K562 (cell line): ENCODE data around the gene RAI2. TPM values are rescaled to one million over a fixed set of nuclear protein-coding genes. Genes with fewer than 3 reads are reported as not detected.

Experiments used
- ATAC-seq: fragments of 200-7000 bp; cut with Tn5 transposase; 3 replicates; pipeline ENCODE4 v1.9.1; 2020; ENCODE audit warnings: moderate library complexity
- BruUV-seq: library from RNA; stranded (reverse); fragments of 400-500 nt; replicated peaks from 2 replicates; lab custom pipeline; 2021; lab: Mats Ljungman, UMichigan
- CTCF ChIA-PET: fragments of 300-600 bp; formaldehyde crosslinking; extraction: SDS; loops from one replicate; lab custom pipeline; 2021; ENCODE audit warnings: low intra/inter-chr PET ratio; lab: Yijun Ruan, JAX
- POLR2A ChIA-PET: fragments of 300-600, 350-650 bp; sonication (Branson Sonifier 250); formaldehyde crosslinking; extraction: SDS; loops from one replicate; lab custom pipeline; 2021; ENCODE audit warnings: antibody characterized with exemption, inconsistent platforms; lab: Yijun Ruan, JAX
- DNase-seq, 4 experiments: peaks; one replicate each; pipeline versions ENCODE4 v3.0.0 to v3.0.0-alpha.2; 2011 to 2018; ENCODE audit warnings: low spot score in 3 of 4, mixed read lengths in 3 of 4; ENCODE audit errors: extremely low read depth in 1 of 4
- FAIRE-seq: peaks from 2 replicates; lab custom pipeline; 2011; peaks lifted over from hg19 to GRCh38; lab: Jason Lieb, UNC
- H2AFZ ChIP-seq: 2 replicates; pipeline ENCODE4 v1.6.0; 2011; ENCODE audit warnings: low read depth, low read length, control low read depth, inconsistent platforms
- H3K27ac ChIP-seq: fragments of 200-600 bp; 3 replicates; pipeline ENCODE4 v1.8.0; 2011; ENCODE audit warnings: low read depth, mild to moderate bottlenecking, control low read depth, inconsistent platforms, low read length, moderate library complexity, mixed read lengths; ENCODE audit errors: extremely low read depth
- H3K27me3 ChIP-seq, 2 experiments: fragments of 300-600 bp in 1 of 2; 2 replicates in 1 of 2; 3 replicates in 1 of 2; pipeline versions ENCODE4 v1.6.0 to v1.8.0; 2011; ENCODE audit warnings: inconsistent platforms in 2 of 2, low read length in 2 of 2, mild to moderate bottlenecking in 1 of 2, mixed read lengths in 1 of 2, moderate library complexity in 1 of 2; ENCODE audit not compliant: control insufficient read depth in 2 of 2, insufficient read depth in 2 of 2
- H3K36me3 ChIP-seq: fragments of 300-600 bp; 3 replicates; pipeline ENCODE4 v1.8.0; 2011; ENCODE audit warnings: mild to moderate bottlenecking, low read length, inconsistent platforms; ENCODE audit not compliant: control insufficient read depth, insufficient read depth
- H3K4me1 ChIP-seq, 2 experiments: fragments of 200-600 bp in 1 of 2; replicated peaks in 1 of 2; 2 replicates in 1 of 2; 3 replicates in 1 of 2; pipeline versions ENCODE4 v1.5.1 to v1.8.0; 2011; ENCODE audit warnings: inconsistent platforms in 2 of 2, low read length in 2 of 2, mild to moderate bottlenecking in 1 of 2, mixed read lengths in 1 of 2, moderate library complexity in 1 of 2; ENCODE audit not compliant: control insufficient read depth in 2 of 2, insufficient read depth in 2 of 2
- H3K4me2 ChIP-seq: 2 replicates; pipeline ENCODE4 v1.6.1; 2011; ENCODE audit warnings: low read length, control low read depth, inconsistent platforms, mixed read lengths; ENCODE audit not compliant: insufficient read depth
- H3K4me3 ChIP-seq: fragments of 200-600 bp; sonication (generic), shearing (Covaris generic); 2 replicates; pipeline ENCODE4 v1.5.1; 2016; ENCODE audit warnings: control low read depth, inconsistent platforms
- H3K79me2 ChIP-seq: fragments of 200-600 bp; 3 replicates; pipeline ENCODE4 v1.8.0; 2011; ENCODE audit warnings: low read length, inconsistent platforms; ENCODE audit not compliant: control insufficient read depth, insufficient read depth
- H3K9ac ChIP-seq, 2 experiments: 2 replicates each; pipeline versions ENCODE4 v1.6.0 to v1.6.1; 2011; ENCODE audit warnings: low read depth in 2 of 2, low read length in 2 of 2, control low read depth in 1 of 2, inconsistent platforms in 1 of 2, mild to moderate bottlenecking in 1 of 2, mixed read lengths in 1 of 2; ENCODE audit not compliant: insufficient read depth in 1 of 2
- H3K9me1 ChIP-seq: one replicate; pipeline ENCODE4 v1.6.0; 2011; ENCODE audit warnings: inconsistent platforms, mild to moderate bottlenecking, low read length, moderate library complexity; ENCODE audit not compliant: control insufficient read depth, insufficient read depth
- H3K9me3 ChIP-seq: replicated peaks from 2 replicates; pipeline ENCODE4 v1.5.1; 2011; ENCODE audit warnings: low read depth, low read length, inconsistent platforms; ENCODE audit not compliant: control insufficient read depth, insufficient read depth
- H4K20me1 ChIP-seq: replicated peaks from 2 replicates; pipeline ENCODE4 v1.6.1; 2011; ENCODE audit warnings: low read length, inconsistent platforms, mixed read lengths; ENCODE audit not compliant: control insufficient read depth, insufficient read depth
- CAMTA2 ChIP-seq: fragments of 250-450 bp; sonication (Bioruptor Pico); conservative IDR thresholded peaks from 2 replicates; pipeline ENCODE4 v1.5.1; 2022
- ELF4 ChIP-seq: fragments of 450-650 bp; formaldehyde crosslinking; IDR thresholded peaks from 2 replicates; pipeline ENCODE4 v1.4.0; 2022; ENCODE audit warnings: missing genetic modification characterization
- ERF ChIP-seq: fragments of 450-650 bp; formaldehyde crosslinking; IDR thresholded peaks from 2 replicates; pipeline ENCODE4 v1.4.0; 2020; ENCODE audit warnings: mild to moderate bottlenecking, mixed read lengths
- HDAC6 ChIP-seq: IDR thresholded peaks from 2 replicates; pipeline ENCODE4 v1.6.1; 2012; ENCODE audit warnings: low read depth, mild to moderate bottlenecking, control low read depth, inconsistent platforms, low read length, moderate library complexity
- ILK ChIP-seq: fragments of 450-650 bp; IDR thresholded peaks from 2 replicates; pipeline ENCODE4 v1.6.1; 2016; ENCODE audit warnings: missing genetic modification characterization, low read depth, mild to moderate bottlenecking, missing compliant biosample characterization, moderate library complexity, borderline replicate concordance
- MEF2D ChIP-seq: conservative IDR thresholded peaks from 2 replicates; pipeline ENCODE4 v1.6.1; 2016; ENCODE audit warnings: low read depth, missing genetic modification characterization, missing compliant biosample characterization
- POU5F1 ChIP-seq: fragments of 150-350 bp; IDR thresholded peaks from 2 replicates; pipeline ENCODE4 v1.6.1; 2014; ENCODE audit warnings: borderline replicate concordance, low read length, low read depth, mild to moderate bottlenecking; ENCODE audit not compliant: partially characterized antibody
- SMAD1 ChIP-seq: fragments of 150-350 bp; IDR thresholded peaks from 2 replicates; pipeline ENCODE4 v1.6.1; 2014; ENCODE audit warnings: low read length, low read depth; ENCODE audit not compliant: partially characterized antibody
- STAT5B ChIP-seq: fragments of 250-450 bp; sonication (Bioruptor Pico); IDR thresholded peaks from 2 replicates; pipeline ENCODE4 v1.8.0; 2021; ENCODE audit warnings: mild to moderate bottlenecking, inconsistent platforms
- TAF15 ChIP-seq: fragments of 200-400 bp; formaldehyde crosslinking; IDR thresholded peaks from 2 replicates; pipeline ENCODE4 v1.6.1; 2017; ENCODE audit warnings: mild to moderate bottlenecking, low read depth, low read length, moderate library complexity
- TCF7 ChIP-seq: sonication (generic); IDR thresholded peaks from 2 replicates; pipeline ENCODE4 v1.6.1; 2016; ENCODE audit warnings: antibody characterized with exemption, borderline replicate concordance
- TEAD4 ChIP-seq, 2 experiments: sonication (generic) in 1 of 2; formaldehyde crosslinking in 1 of 2; IDR thresholded peaks; 2 replicates each; pipeline versions ENCODE4 v1.6.1 to v1.8.0; 2012 to 2022; ENCODE audit warnings: borderline replicate concordance in 1 of 2, inconsistent platforms in 1 of 2, low read length in 1 of 2, mild to moderate bottlenecking in 1 of 2, missing genetic modification reagents in 1 of 2
- USF2 ChIP-seq: sonication (generic); formaldehyde crosslinking; IDR thresholded peaks from 2 replicates; pipeline ENCODE4 v1.5.0; 2020; ENCODE audit warnings: missing genetic modification reagents
- ZKSCAN1 ChIP-seq: fragments of 150-350 bp; IDR thresholded peaks from 2 replicates; pipeline ENCODE4 v1.6.1; 2016; ENCODE audit warnings: low read depth, low read length
- ZKSCAN3 ChIP-seq: fragments of 250-450 bp; sonication (Bioruptor Pico); IDR thresholded peaks from 2 replicates; pipeline ENCODE4 v1.4.0; 2020
- ZNF282 ChIP-seq: sonication (generic); formaldehyde crosslinking; IDR thresholded peaks from 2 replicates; pipeline ENCODE4 v1.8.1; 2023; ENCODE audit warnings: missing genetic modification reagents
- ZNF79 ChIP-seq: fragments of 250-450 bp; sonication (Bioruptor Pico); IDR thresholded peaks from 2 replicates; pipeline ENCODE4 v1.4.0; 2020; ENCODE audit warnings: low read depth, mild to moderate bottlenecking, moderate library complexity
- WGBS: fragments of 100-300 bp; shearing (Covaris generic); methylation state at CpG from one replicate; pipeline ENCODE4 v1.1.6; 2016; ENCODE audit warnings: low coverage, mixed read lengths; ENCODE audit not compliant: insufficient coverage; ENCODE audit errors: missing lambda C conversion rate; 5-methylcytosine and 5-hydroxymethylcytosine counted together
- in situ Hi-C: fragments of 300-500 bp; cut with MboI; formaldehyde crosslinking; loops from 4 replicates; pipeline ENCODE4 v1.15.0; 2018; ENCODE audit warnings: inconsistent platforms, mixed read lengths
- intact Hi-C: fragments of 100-400 bp; cut with micrococcal nuclease; formaldehyde crosslinking; loops from 2 replicates; pipeline ENCODE4 v1.14.2; 2022
- polyA plus RNA-seq, 8 experiments: library from polyadenylated mRNA; depleted of rRNA in 4 of 8; stranded (reverse) in 5 of 8; unstranded in 3 of 8; fragments of >200 nt; fragmentation: Nextera tagmentation in 2 of 8; fragmentation: Illumina TruSeq in 1 of 8; extraction: Ambion mirVana in 2 of 8; extraction: Trizol in 1 of 8; gene quantifications; 2 replicates each; pipeline versions ENCODE4 v1.2.1 to v1.2.3, GENCODE V29; 2011 to 2014; ENCODE audit warnings: inconsistent platforms in 1 of 8, missing spikeins in 1 of 8
- total RNA-seq, 7 experiments: library from RNA; depleted of rRNA in 6 of 7; stranded (reverse); fragments of >200 nt in 6 of 7; fragmentation: Illumina TruSeq in 2 of 7; extraction: Trizol in 2 of 7; gene quantifications; 2 replicates each; pipeline versions ENCODE4 v1.2.1 to v1.2.3, GENCODE V29; 2011 to 2021; ENCODE audit warnings: low replicate concordance in 1 of 7
- TF ChIP-seq, protein P1 (sequence below): sonication (generic); formaldehyde crosslinking; IDR thresholded peaks from 2 replicates; pipeline ENCODE4 v1.8.0; 2022; ENCODE audit warnings: mild to moderate bottlenecking, missing genetic modification reagents
- TF ChIP-seq, protein P2 (sequence below): fragments of 450-650 bp; formaldehyde crosslinking; IDR thresholded peaks from 2 replicates; pipeline ENCODE4 v1.4.0; 2022; ENCODE audit warnings: missing genetic modification characterization
- TF ChIP-seq, protein P3 (sequence below): fragments of 200-800 bp; sonication (Bioruptor generic); IDR thresholded peaks from 2 replicates; pipeline ENCODE4 v1.6.1; 2017; ENCODE audit warnings: missing genetic modification characterization, missing compliant biosample characterization

RAI2 gene
- total and polyA plus RNA-seq, 9 of the 15 experiments (the other 6 are each of a cell fraction or from before 2014, with no cell fraction given): not detected

GRCh38 chrX:17768997-17769396, 92.1 kb downstream of the RAI2 start:
- H3K79me2 ChIP-seq: no peaks in the 10 kb centered on the region
- no peak overlapping the region for H3K4me3 ChIP-seq
- H3K36me3 ChIP-seq: no peaks in the 10 kb centered on the region
- H3K9me3 ChIP-seq: no peaks in the 10 kb centered on the region
- H3K4me2 ChIP-seq: no peak overlapping the region
- DNase-seq: no peak
- no peaks in the 10 kb centered on the region; the same call in 1 of the 2 replicates for H4K20me1 ChIP-seq
- intact Hi-C loops: no loop called here
- TF ChIP-seq ZNF282 (CRISPR knock-in tag) (no peak), ERF (CRISPR knock-in tag) (no peak), ZNF79 (no peak), STAT5B (no peak), HDAC6 (no peak), POU5F1 (no peak), CAMTA2 (CRISPR knock-in tag) (no peak), TEAD4 (IDR thresholded peaks at IDR 0.05; ENCODE audit: low read length) (no peak), TEAD4 (CRISPR knock-in tag; IDR thresholded peaks at IDR 0.05; ENCODE audit: borderline replicate concordance) (no peak), ZKSCAN1 (no peak), ZKSCAN3 (no peak), MEF2D (tag) (no peak), SMAD1 (no peak), ELF4 (CRISPR knock-in tag) (no peak), TAF15 (no peak), ILK (tag) (no peak), TCF7 (no peak), USF2 (CRISPR knock-in tag) (no peak)
- TF ChIP-seq, protein P1, sequence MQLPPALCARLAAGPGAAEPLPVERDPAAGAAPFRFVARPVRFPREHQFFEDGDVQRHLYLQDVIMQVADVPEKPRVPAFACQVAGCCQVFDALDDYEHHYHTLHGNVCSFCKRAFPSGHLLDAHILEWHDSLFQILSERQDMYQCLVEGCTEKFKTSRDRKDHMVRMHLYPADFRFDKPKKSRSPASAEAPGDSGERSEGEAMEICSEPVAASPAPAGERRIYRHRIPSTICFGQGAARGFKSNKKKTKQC (CRISPR knock-in tag): no peak
- TF ChIP-seq, protein P2, sequence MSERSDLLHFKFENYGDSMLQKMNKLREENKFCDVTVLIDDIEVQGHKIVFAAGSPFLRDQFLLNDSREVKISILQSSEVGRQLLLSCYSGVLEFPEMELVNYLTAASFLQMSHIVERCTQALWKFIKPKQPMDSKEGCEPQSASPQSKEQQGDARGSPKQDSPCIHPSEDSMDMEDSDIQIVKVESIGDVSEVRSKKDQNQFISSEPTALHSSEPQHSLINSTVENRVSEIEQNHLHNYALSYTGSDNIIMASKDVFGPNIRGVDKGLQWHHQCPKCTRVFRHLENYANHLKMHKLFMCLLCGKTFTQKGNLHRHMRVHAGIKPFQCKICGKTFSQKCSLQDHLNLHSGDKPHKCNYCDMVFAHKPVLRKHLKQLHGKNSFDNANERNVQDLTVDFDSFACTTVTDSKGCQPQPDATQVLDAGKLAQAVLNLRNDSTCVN (CRISPR knock-in tag): no peak
- TF ChIP-seq, protein P3, sequence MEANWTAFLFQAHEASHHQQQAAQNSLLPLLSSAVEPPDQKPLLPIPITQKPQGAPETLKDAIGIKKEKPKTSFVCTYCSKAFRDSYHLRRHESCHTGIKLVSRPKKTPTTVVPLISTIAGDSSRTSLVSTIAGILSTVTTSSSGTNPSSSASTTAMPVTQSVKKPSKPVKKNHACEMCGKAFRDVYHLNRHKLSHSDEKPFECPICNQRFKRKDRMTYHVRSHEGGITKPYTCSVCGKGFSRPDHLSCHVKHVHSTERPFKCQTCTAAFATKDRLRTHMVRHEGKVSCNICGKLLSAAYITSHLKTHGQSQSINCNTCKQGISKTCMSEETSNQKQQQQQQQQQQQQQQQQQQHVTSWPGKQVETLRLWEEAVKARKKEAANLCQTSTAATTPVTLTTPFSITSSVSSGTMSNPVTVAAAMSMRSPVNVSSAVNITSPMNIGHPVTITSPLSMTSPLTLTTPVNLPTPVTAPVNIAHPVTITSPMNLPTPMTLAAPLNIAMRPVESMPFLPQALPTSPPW (CRISPR knock-in tag): no peak
- TF ChIP-seq, all 486 proteins: peak for 0
- FAIRE-seq (no peak), ATAC-seq (no peak)
- no peak overlapping the region for H3K27ac ChIP-seq
- CTCF ChIA-PET: no interaction called here
- H3K4me1 ChIP-seq: no peaks in the 10 kb centered on the region
- H3K27me3 ChIP-seq: no peaks in the 10 kb centered on the region
- H2AFZ ChIP-seq: no peak overlapping the region
- no peaks in the 10 kb centered on the region for H3K9me1 ChIP-seq
- no TSS peak for BruUV-seq
- POLR2A ChIA-PET: no interaction called here
- WGBS: 0% methylated on average over 5 of the region's 5 CpGs
- no peak overlapping the region for H3K9ac ChIP-seq
- in situ Hi-C loops: no loop called here
